ENCODE data around the gene KCNN3.

Gene KCNN3

GRCh38 chr1:154717528-154717924, 152.6 kb downstream of the KCNN3 start:
- H3K4me3 ChIP-seq (ENCODE audit: low read depth, low read length), result no peak overlapping the region
- no peak for TF ChIP-seq CTCF (IDR thresholded peaks at IDR 0.05; ENCODE audit: low read depth, low read length, missing control alignments)
- DNase-seq (ENCODE audit: low read depth), result no peak
- in situ Hi-C loops (cut with HindIII; ENCODE audit: low sequenced_read_pairs), result no loop called here

GRCh38 chr1:154716614-154717527, 153.2 kb downstream of the KCNN3 start:
- DNase-seq (ENCODE audit: low read depth), result no peak
- H3K4me3 ChIP-seq (ENCODE audit: low read depth, low read length), result no peak overlapping the region
- no peak for TF ChIP-seq CTCF (IDR thresholded peaks at IDR 0.05; ENCODE audit: low read depth, low read length, missing control alignments)
- in situ Hi-C loops (cut with HindIII; ENCODE audit: low sequenced_read_pairs), result no loop called here

GRCh38 chr1:154716011-154716410, 154.1 kb downstream of the KCNN3 start:
- no peak for DNase-seq (ENCODE audit: low read depth)
- in situ Hi-C loops (cut with HindIII; ENCODE audit: low sequenced_read_pairs), result no loop called here
- TF ChIP-seq CTCF (IDR thresholded peaks at IDR 0.05; ENCODE audit: low read depth, low read length, missing control alignments), result no peak
- H3K4me3 ChIP-seq (ENCODE audit: low read depth, low read length), result no peak overlapping the region

- no peak for DNase-seq (ENCODE audit: low read depth)
- TF ChIP-seq CTCF (IDR thresholded peaks at IDR 0.05; ENCODE audit: low read depth, low read length, missing control alignments), result no peak
- H3K4me3 ChIP-seq (ENCODE audit: low read depth, low read length), result no peak overlapping the region
- in situ Hi-C loops (cut with HindIII; ENCODE audit: low sequenced_read_pairs), result no loop called here
Observed at GRCh38 chr1:154715385-154715784, 154.7 kb downstream of the KCNN3 start.

- no peak for TF ChIP-seq CTCF (IDR thresholded peaks at IDR 0.05; ENCODE audit: low read depth, low read length, missing control alignments)
- no peak for DNase-seq (ENCODE audit: low read depth)
- no peak overlapping the region for H3K4me3 ChIP-seq (ENCODE audit: low read depth, low read length)
- in situ Hi-C loops (cut with HindIII; ENCODE audit: low sequenced_read_pairs), result no loop called here
Observed at GRCh38 chr1:154714638-154715037, 155.4 kb downstream of the KCNN3 start.

- in situ Hi-C loops (cut with HindIII; ENCODE audit: low sequenced_read_pairs), result no loop called here
Observed at GRCh38 chr1:154714052-154714623, 155.9 kb downstream of the KCNN3 start.

More at GRCh38 chr1:154714052-154714623, 155.9 kb downstream of the KCNN3 start:
- no peak for TF ChIP-seq CTCF (IDR thresholded peaks at IDR 0.05; ENCODE audit: low read depth, low read length, missing control alignments)
- H3K4me3 ChIP-seq (ENCODE audit: low read depth, low read length), result no peak overlapping the region
- no peak for DNase-seq (ENCODE audit: low read depth)

Measured in astrocyte of the cerebellum (primary cell).